ENCODE measurements around the gene ZSWIM5.
"Not testable (repeated sequence)": the region's sequence is repeated elsewhere in the genome, so short reads cannot be mapped to it uniquely, and the experiment has no call there.

The ZSWIM5 gene

GRCh38 chr1:45116820-45117219 lies 89.6 kb downstream of the ZSWIM5 start:
- Mint-ChIP-seq H3K27ac (ENCODE audit: low read depth) (peak overlapping the region; percentile 83), H3K9me3 (no peaks in the 10 kb centered on the region), H3K27me3 (no peaks in the 10 kb centered on the region), H3K4me1 (peaks cover 39% of the 10 kb centered on the region), H3K4me3 (peak overlapping the region; percentile 65), H3K36me3 (ENCODE audit: insufficient read depth) (no peaks in the 10 kb centered on the region)
- DNase-seq (ENCODE audit: low spot score in 2 of 2): no peak
- ATAC-seq (replicated peaks; ENCODE audit: extremely low read depth, poor library complexity, severe bottlenecking): no peak

GRCh38 chr1:45116340-45116739 lies 90.1 kb downstream of the ZSWIM5 start:
- H3K27me3 Mint-ChIP-seq: no peaks in the 10 kb centered on the region
- no peak for ATAC-seq (replicated peaks; ENCODE audit: extremely low read depth, poor library complexity, severe bottlenecking)
- H3K27ac Mint-ChIP-seq (ENCODE audit: low read depth): peak overlapping the region; percentile 83
- H3K9me3 Mint-ChIP-seq: no peaks in the 10 kb centered on the region
- no peak for DNase-seq (ENCODE audit: low spot score in 2 of 2)
- H3K4me1 Mint-ChIP-seq: peaks cover 39% of the 10 kb centered on the region
- H3K36me3 Mint-ChIP-seq (ENCODE audit: insufficient read depth): no peaks in the 10 kb centered on the region
- H3K4me3 Mint-ChIP-seq: peak overlapping the region; percentile 65

GRCh38 chr1:45115198-45115597 lies 91.2 kb downstream of the ZSWIM5 start:
- not testable (repeated sequence) for H3K4me3 Mint-ChIP-seq; H3K27ac Mint-ChIP-seq (ENCODE audit: low read depth)

DNA sequence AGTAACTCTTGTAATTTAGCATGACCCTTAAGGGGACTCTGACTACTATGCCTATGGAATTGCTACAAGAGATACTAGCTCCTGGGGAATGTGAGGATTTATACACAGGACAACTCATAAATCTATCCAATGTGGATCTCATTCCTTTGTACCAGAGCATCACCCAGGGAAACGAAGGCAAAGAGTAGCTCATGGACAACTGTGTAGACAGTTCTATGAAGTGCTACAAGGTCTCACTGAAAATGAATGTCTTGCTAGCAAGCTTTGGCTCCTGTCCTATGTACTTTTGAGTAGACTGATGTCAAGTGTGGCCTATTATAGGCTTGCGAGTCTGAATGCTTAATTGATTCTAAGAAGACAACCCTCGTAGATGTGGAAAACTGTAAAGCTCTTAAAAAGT lies 93.7 kb downstream of the ZSWIM5 start:
- no peak for ATAC-seq (replicated peaks; ENCODE audit: extremely low read depth, poor library complexity, severe bottlenecking)
- peaks cover 17% of the 10 kb centered on the region for H3K4me1 Mint-ChIP-seq
- no peaks in the 10 kb centered on the region for H3K9me3 Mint-ChIP-seq
- peak overlapping the region; percentile 14 for H3K27ac Mint-ChIP-seq (ENCODE audit: low read depth)
- no peaks in the 10 kb centered on the region for H3K27me3 Mint-ChIP-seq
- no peak for DNase-seq (ENCODE audit: low spot score in 2 of 2)
- no peaks in the 10 kb centered on the region for H3K36me3 Mint-ChIP-seq (ENCODE audit: insufficient read depth)
- H3K4me3 Mint-ChIP-seq: no peak overlapping the region

More at GRCh38 chr1:45115198-45115597, 91.2 kb downstream of the ZSWIM5 start:
- peaks cover 35% of the 10 kb centered on the region for H3K4me1 Mint-ChIP-seq
- DNase-seq (ENCODE audit: low spot score in 2 of 2); H3K36me3 Mint-ChIP-seq (ENCODE audit: insufficient read depth); H3K9me3 Mint-ChIP-seq; H3K27me3 Mint-ChIP-seq; ATAC-seq (replicated peaks; ENCODE audit: extremely low read depth, poor library complexity, severe bottlenecking): not testable (repeated sequence)

- Mint-ChIP-seq H3K36me3 (ENCODE audit: insufficient read depth) (no peaks in the 10 kb centered on the region), H3K27ac (ENCODE audit: low read depth) (no peak overlapping the region), H3K4me3 (no peak overlapping the region), H3K27me3 (no peaks in the 10 kb centered on the region), H3K9me3 (no peaks in the 10 kb centered on the region), H3K4me1 (peaks cover 3% of the 10 kb centered on the region)
- DNase-seq (ENCODE audit: low spot score in 2 of 2) (no peak), ATAC-seq (replicated peaks; ENCODE audit: extremely low read depth, poor library complexity, severe bottlenecking) (no peak)
Observed at GRCh38 chr1:45111239-45111638, 95.2 kb downstream of the ZSWIM5 start.

GRCh38 chr1:45107782-45108181 lies 98.6 kb downstream of the ZSWIM5 start:
- Mint-ChIP-seq H3K27me3 (no peaks in the 10 kb centered on the region), H3K4me3 (no peak overlapping the region), H3K36me3 (ENCODE audit: insufficient read depth) (no peaks in the 10 kb centered on the region), H3K9me3 (no peaks in the 10 kb centered on the region), H3K4me1 (no peaks in the 10 kb centered on the region), H3K27ac (ENCODE audit: low read depth) (peak overlapping the region; percentile 56)
- no peak for ATAC-seq (replicated peaks; ENCODE audit: extremely low read depth, poor library complexity, severe bottlenecking)
- DNase-seq (ENCODE audit: low spot score in 2 of 2): no peak

DNA sequence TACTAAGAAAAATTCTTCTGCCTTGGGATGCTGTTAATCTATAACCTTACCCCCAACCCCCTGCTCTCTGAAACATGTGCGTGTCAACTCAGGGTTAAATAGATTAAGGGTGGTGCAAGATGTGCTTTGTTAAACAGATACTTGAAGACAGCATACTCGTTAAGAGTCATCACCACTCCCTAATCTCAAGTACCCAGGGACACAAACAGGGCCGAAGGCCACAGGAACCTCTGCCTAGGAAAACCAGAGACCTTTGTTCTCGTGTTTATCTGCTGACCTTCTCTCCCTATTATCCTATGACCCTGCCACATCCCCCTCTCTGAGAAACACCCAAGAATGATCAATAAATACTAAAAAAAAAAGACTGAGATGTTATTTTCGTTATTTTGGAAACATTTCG lies 99.5 kb downstream of the ZSWIM5 start:
- H3K36me3 Mint-ChIP-seq (ENCODE audit: insufficient read depth); H3K9me3 Mint-ChIP-seq; H3K27ac Mint-ChIP-seq (ENCODE audit: low read depth); DNase-seq (ENCODE audit: low spot score in 2 of 2); H3K4me3 Mint-ChIP-seq; ATAC-seq (replicated peaks; ENCODE audit: extremely low read depth, poor library complexity, severe bottlenecking); H3K4me1 Mint-ChIP-seq; H3K27me3 Mint-ChIP-seq: not testable (repeated sequence)

GRCh38 chr1:45106156-45106545 lies 100.3 kb downstream of the ZSWIM5 start:
- not testable (repeated sequence) for H3K9me3 Mint-ChIP-seq; H3K36me3 Mint-ChIP-seq (ENCODE audit: insufficient read depth); H3K4me3 Mint-ChIP-seq; H3K27me3 Mint-ChIP-seq; H3K4me1 Mint-ChIP-seq; H3K27ac Mint-ChIP-seq (ENCODE audit: low read depth); ATAC-seq (replicated peaks; ENCODE audit: extremely low read depth, poor library complexity, severe bottlenecking); DNase-seq (ENCODE audit: low spot score in 2 of 2)

- H3K9me3 Mint-ChIP-seq; ATAC-seq (replicated peaks; ENCODE audit: extremely low read depth, poor library complexity, severe bottlenecking); DNase-seq (ENCODE audit: low spot score in 2 of 2); H3K27ac Mint-ChIP-seq (ENCODE audit: low read depth); H3K4me3 Mint-ChIP-seq; H3K27me3 Mint-ChIP-seq; H3K4me1 Mint-ChIP-seq; H3K36me3 Mint-ChIP-seq (ENCODE audit: insufficient read depth): not testable (repeated sequence)
Observed at GRCh38 chr1:45105486-45106155, 100.8 kb downstream of the ZSWIM5 start.

DNA sequence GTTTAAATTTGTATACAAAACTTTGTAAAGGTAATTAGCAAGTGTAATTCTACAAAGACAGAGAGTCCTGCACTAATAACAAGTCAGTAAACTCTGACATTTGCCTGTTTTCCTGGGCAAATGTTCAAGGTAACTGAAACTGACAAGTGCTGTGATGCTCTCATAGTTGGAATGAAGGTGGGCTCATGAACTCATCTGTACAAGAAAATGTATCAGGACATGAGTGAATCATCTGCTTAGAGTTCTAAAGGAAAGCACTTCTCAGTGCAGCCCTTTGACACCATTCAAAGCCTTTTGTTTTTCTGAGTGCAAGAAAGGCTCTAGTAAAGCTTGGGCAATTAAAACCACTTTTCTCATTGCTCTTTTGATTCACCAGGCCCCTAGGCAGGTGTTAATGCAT lies 102.9 kb downstream of the ZSWIM5 start:
- Mint-ChIP-seq H3K4me1 (no peaks in the 10 kb centered on the region), H3K9me3 (no peaks in the 10 kb centered on the region), H3K4me3 (no peak overlapping the region), H3K27ac (ENCODE audit: low read depth) (no peak overlapping the region), H3K36me3 (ENCODE audit: insufficient read depth) (no peaks in the 10 kb centered on the region), H3K27me3 (no peaks in the 10 kb centered on the region)
- no peak for DNase-seq (ENCODE audit: low spot score in 2 of 2)
- ATAC-seq (replicated peaks; ENCODE audit: extremely low read depth, poor library complexity, severe bottlenecking): no peak

DNA sequence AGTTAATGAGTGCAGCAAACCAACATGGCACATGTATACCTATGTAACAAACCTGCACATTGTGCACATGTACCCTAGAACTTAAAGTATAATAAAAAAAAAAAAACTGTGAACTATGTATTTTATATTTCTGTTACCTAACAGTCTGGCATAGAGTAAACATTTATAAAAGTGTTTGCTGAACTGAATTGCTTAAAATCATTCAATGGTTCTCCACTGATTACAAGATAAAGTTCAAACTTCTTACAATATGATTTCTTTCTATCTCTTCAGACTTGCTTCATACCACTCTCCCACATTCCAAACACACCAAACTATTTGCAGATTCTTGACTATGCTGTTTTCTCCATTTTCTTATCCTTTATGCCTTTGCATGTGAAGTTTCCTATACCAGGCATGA lies 104.5 kb downstream of the ZSWIM5 start:
- no peak overlapping the region for H3K4me3 Mint-ChIP-seq
- H3K27me3 Mint-ChIP-seq: no peaks in the 10 kb centered on the region
- DNase-seq (ENCODE audit: low spot score in 2 of 2) (no peak), ATAC-seq (replicated peaks; ENCODE audit: extremely low read depth, poor library complexity, severe bottlenecking) (no peak)
- H3K9me3 Mint-ChIP-seq: no peaks in the 10 kb centered on the region
- no peaks in the 10 kb centered on the region for H3K36me3 Mint-ChIP-seq (ENCODE audit: insufficient read depth)
- H3K27ac Mint-ChIP-seq (ENCODE audit: low read depth): no peak overlapping the region
- H3K4me1 Mint-ChIP-seq: peaks cover 4% of the 10 kb centered on the region

DNA sequence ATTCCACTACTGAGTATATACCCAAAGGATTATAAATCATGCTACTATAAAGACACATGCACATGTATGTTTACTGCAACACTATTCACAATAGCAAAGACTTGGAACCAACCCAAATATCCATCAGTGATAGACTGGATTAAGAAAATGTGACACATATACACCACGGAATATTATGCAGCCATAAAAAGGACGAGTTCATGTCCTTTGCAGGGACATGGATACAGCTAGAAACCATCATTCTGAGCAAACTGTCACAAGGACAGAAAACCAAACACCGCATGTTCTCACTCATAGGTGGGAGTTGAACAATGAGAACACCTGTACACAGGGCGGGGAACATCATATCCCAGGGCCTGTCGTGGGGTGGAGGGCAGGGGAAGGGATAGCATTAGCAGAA lies 104.9 kb downstream of the ZSWIM5 start:
- H3K27me3 Mint-ChIP-seq; DNase-seq (ENCODE audit: low spot score in 2 of 2); H3K4me1 Mint-ChIP-seq; H3K36me3 Mint-ChIP-seq (ENCODE audit: insufficient read depth); H3K4me3 Mint-ChIP-seq; H3K27ac Mint-ChIP-seq (ENCODE audit: low read depth); ATAC-seq (replicated peaks; ENCODE audit: extremely low read depth, poor library complexity, severe bottlenecking); H3K9me3 Mint-ChIP-seq: not testable (repeated sequence)

- H3K4me3 Mint-ChIP-seq: no peak overlapping the region
- H3K36me3 Mint-ChIP-seq (ENCODE audit: insufficient read depth): no peaks in the 10 kb centered on the region
- H3K4me1 Mint-ChIP-seq: peaks cover 4% of the 10 kb centered on the region
- no peak overlapping the region for H3K27ac Mint-ChIP-seq (ENCODE audit: low read depth)
- ATAC-seq (replicated peaks; ENCODE audit: extremely low read depth, poor library complexity, severe bottlenecking): no peak
- no peaks in the 10 kb centered on the region for H3K9me3 Mint-ChIP-seq
- H3K27me3 Mint-ChIP-seq: no peaks in the 10 kb centered on the region
- no peak for DNase-seq (ENCODE audit: low spot score in 2 of 2)
Observed at GRCh38 chr1:45097944-45098343, 108.5 kb downstream of the ZSWIM5 start.
